ENCODE measurements around the gene DACT2.
"Not testable (repeated sequence)": the region's sequence is repeated elsewhere in the genome, so short reads cannot be mapped to it uniquely, and the experiment has no call there.

The DACT2 gene

DNA sequence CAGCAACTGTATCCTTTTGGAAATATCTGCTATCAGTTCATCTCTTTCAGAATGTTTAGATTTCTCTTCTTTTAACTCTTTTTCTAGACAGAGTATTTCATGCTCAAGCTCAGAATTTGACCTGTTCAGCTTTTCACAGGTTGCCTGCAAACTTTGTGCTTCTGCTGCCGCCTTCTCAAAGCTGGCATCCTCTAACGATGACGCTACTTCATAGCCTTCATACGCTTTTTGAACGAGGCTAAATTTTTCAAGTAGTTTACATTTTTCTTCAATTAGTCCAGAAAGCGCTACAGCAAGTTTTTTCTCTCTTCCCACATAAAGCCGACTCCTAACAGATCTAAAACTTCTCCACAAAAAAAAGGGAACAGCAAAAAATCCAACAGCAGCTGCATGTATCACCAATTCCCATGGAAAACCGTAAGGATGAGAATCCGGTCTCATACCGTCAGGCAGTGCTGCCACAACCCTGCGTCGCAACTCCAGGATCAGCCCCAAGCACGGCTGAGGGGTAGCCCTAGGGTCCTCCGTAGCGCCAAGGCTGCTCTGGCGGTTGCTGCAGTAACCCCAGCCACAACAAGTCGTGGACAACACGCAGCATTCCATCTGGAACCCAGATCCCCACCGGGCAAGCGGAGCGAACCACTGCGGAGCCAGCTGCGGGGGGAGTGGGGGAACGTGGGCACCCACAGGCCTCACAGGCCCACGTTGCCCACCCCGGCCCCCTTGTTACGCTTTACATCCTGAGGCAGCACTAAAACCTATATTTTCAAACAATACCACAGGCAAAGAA lies 30.6 kb downstream of the DACT2 start:
- peaks cover 26% of the 10 kb centered on the region for H3K27me3 ChIP-seq (ENCODE audit: insufficient read depth, low read length)
- H3K4me1 ChIP-seq (ENCODE audit: control insufficient read depth, insufficient read depth, low read length, unreplicated experiment) = no peaks in the 10 kb centered on the region
- H3K4me3 ChIP-seq (ENCODE audit: low read depth, low read length) = no peak overlapping the region
- H2AFZ ChIP-seq (ENCODE audit: low read length, unreplicated experiment) = no peak overlapping the region
- H3K36me3 ChIP-seq (ENCODE audit: insufficient read depth, low read length) = no peaks in the 10 kb centered on the region
- no peak overlapping the region for H3K27ac ChIP-seq (ENCODE audit: low read depth, low read length)
- no peaks in the 10 kb centered on the region for H3K79me2 ChIP-seq (ENCODE audit: control insufficient read depth, insufficient read depth, low read length, unreplicated experiment)

- not testable (repeated sequence) for H3K4me1 ChIP-seq (ENCODE audit: control insufficient read depth, insufficient read depth, low read length, unreplicated experiment); H2AFZ ChIP-seq (ENCODE audit: low read length, unreplicated experiment); H3K27ac ChIP-seq (ENCODE audit: low read depth, low read length); H3K36me3 ChIP-seq (ENCODE audit: insufficient read depth, low read length); H3K79me2 ChIP-seq (ENCODE audit: control insufficient read depth, insufficient read depth, low read length, unreplicated experiment); H3K4me3 ChIP-seq (ENCODE audit: low read depth, low read length)
- peaks cover 14% of the 10 kb centered on the region for H3K27me3 ChIP-seq (ENCODE audit: insufficient read depth, low read length)
Measured at GRCh38 chr6:168287460-168287859, 32.1 kb downstream of the DACT2 start.

- H3K4me3 ChIP-seq (ENCODE audit: low read depth, low read length); H3K4me1 ChIP-seq (ENCODE audit: control insufficient read depth, insufficient read depth, low read length, unreplicated experiment); H2AFZ ChIP-seq (ENCODE audit: low read length, unreplicated experiment); H3K79me2 ChIP-seq (ENCODE audit: control insufficient read depth, insufficient read depth, low read length, unreplicated experiment); H3K27ac ChIP-seq (ENCODE audit: low read depth, low read length); H3K27me3 ChIP-seq (ENCODE audit: insufficient read depth, low read length); H3K36me3 ChIP-seq (ENCODE audit: insufficient read depth, low read length): not testable (repeated sequence)
Measured at GRCh38 chr6:168286771-168287446, 32.7 kb downstream of the DACT2 start.

DNA sequence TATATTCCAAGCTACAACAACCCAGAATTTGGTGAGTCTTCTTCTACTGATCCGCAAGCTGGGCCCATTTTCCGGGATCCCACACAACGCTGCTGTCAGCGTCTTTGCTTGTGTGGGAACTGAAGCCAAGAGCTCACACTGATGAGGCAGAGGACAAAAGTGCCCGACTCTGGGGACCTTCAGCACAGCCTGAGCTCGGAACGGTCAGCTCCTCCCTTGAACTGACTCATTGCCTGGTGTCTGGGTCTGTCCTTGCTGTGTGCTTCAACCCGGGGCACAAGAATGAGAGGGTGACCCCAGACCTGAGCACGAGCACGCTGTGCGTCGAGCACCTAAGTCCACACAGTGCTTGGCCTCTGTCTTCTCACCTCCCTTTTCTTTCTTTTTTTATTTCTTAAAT lies 33.5 kb downstream of the DACT2 start:
- Histone ChIP-seq H3K27me3 (ENCODE audit: insufficient read depth, low read length) (peaks cover 5% of the 10 kb centered on the region; the same call in 1 of the 2 replicates), H3K4me3 (ENCODE audit: low read depth, low read length) (no peak overlapping the region), H3K79me2 (ENCODE audit: control insufficient read depth, insufficient read depth, low read length, unreplicated experiment) (no peaks in the 10 kb centered on the region), H2AFZ (ENCODE audit: low read length, unreplicated experiment) (no peak overlapping the region), H3K27ac (ENCODE audit: low read depth, low read length) (no peak overlapping the region), H3K4me1 (ENCODE audit: control insufficient read depth, insufficient read depth, low read length, unreplicated experiment) (no peaks in the 10 kb centered on the region), H3K36me3 (ENCODE audit: insufficient read depth, low read length) (no peaks in the 10 kb centered on the region)

- Histone ChIP-seq H3K27ac (ENCODE audit: low read depth, low read length) (no peak overlapping the region), H3K4me3 (ENCODE audit: low read depth, low read length) (no peak overlapping the region), H3K27me3 (ENCODE audit: insufficient read depth, low read length) (peaks cover 5% of the 10 kb centered on the region; the same call in 1 of the 2 replicates), H2AFZ (ENCODE audit: low read length, unreplicated experiment) (no peak overlapping the region), H3K79me2 (ENCODE audit: control insufficient read depth, insufficient read depth, low read length, unreplicated experiment) (no peaks in the 10 kb centered on the region), H3K36me3 (ENCODE audit: insufficient read depth, low read length) (no peaks in the 10 kb centered on the region), H3K4me1 (ENCODE audit: control insufficient read depth, insufficient read depth, low read length, unreplicated experiment) (no peaks in the 10 kb centered on the region)
Measured at GRCh38 chr6:168285456-168285855, 34.1 kb downstream of the DACT2 start.

DNA sequence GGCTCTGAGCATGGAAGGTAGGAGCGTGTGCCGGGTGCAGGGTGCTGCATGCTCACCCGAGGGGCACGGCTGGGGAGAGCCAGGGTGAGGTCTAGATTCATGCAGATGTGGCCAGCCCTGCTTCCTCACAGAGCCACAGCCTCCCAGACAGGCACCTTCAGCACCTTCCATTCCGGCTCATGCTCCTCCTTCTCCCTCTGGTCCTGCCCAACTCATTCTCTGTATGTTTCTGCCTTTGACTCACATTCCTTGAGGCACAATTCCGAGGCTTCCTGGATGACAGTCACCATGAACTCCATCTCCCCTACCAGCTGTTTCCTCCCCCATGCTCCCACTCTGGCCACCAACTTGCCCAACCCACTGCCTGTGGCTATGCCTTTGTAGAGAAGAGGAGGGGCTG lies 35.4 kb downstream of the DACT2 start:
- Histone ChIP-seq H3K4me3 (ENCODE audit: low read depth, low read length) (no peak overlapping the region), H3K27ac (ENCODE audit: low read depth, low read length) (no peak overlapping the region), H3K4me1 (ENCODE audit: control insufficient read depth, insufficient read depth, low read length, unreplicated experiment) (no peaks in the 10 kb centered on the region), H3K36me3 (ENCODE audit: insufficient read depth, low read length) (no peaks in the 10 kb centered on the region), H2AFZ (ENCODE audit: low read length, unreplicated experiment) (no peak overlapping the region), H3K27me3 (ENCODE audit: insufficient read depth, low read length) (no peaks in the 10 kb centered on the region), H3K79me2 (ENCODE audit: control insufficient read depth, insufficient read depth, low read length, unreplicated experiment) (no peaks in the 10 kb centered on the region)

DNA sequence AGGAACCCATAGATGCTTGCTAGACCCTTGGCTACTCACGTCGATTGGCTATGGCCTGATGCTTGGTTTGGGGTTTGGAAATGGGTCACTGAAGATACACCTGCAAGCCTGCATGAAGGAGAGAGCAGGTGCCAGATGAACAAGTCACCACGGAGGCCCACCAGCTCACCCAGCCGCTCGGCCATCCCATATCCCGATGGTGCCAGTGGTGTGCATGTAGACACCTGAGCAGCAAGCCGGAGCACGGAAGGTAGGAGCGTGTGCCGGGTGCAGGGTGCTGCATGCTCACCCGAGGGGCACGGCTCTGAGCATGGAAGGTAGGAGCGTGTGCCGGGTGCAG lies 35.9 kb downstream of the DACT2 start:
- Histone ChIP-seq H2AFZ (ENCODE audit: low read length, unreplicated experiment) (no peak overlapping the region), H3K27me3 (ENCODE audit: insufficient read depth, low read length) (no peaks in the 10 kb centered on the region), H3K27ac (ENCODE audit: low read depth, low read length) (no peak overlapping the region), H3K4me1 (ENCODE audit: control insufficient read depth, insufficient read depth, low read length, unreplicated experiment) (no peaks in the 10 kb centered on the region), H3K4me3 (ENCODE audit: low read depth, low read length) (no peak overlapping the region), H3K36me3 (ENCODE audit: insufficient read depth, low read length) (no peaks in the 10 kb centered on the region), H3K79me2 (ENCODE audit: control insufficient read depth, insufficient read depth, low read length, unreplicated experiment) (no peaks in the 10 kb centered on the region)

DNA sequence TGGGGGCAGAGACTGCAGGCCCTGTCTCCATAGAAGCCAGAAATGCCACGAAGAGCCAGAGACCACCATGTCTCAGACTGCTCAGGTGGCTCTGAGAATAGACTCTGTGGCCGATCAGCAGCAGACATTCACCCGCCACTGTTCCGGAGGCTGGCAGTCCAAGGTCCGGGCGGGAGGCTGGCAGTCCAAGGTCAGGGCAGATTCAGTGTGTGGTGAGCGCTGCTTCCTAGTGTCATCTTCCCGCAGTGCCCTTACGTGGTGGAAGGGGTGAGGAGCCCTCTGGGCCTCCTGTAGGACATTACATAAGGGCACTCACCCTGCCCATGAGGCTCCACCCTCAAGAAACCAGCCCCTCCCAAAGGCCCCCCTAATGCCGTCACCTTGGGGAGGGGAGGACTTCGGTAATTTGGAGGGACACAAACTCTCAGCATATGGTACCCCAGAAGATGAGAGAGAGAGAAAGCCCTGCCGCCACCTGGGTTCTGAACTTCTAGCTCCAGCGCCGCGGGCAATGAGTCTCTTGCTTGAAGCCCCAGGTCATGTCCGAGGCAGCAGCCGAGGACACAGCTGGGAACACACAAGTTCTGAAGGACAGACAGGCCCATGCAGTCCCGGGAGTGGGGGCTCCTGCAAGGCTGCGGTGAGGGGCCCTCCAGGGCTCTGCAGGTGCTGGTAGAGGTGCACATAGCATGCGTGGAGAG lies 36.4 kb downstream of the DACT2 start:
- Histone ChIP-seq H2AFZ (ENCODE audit: low read length, unreplicated experiment) (no peak overlapping the region), H3K36me3 (ENCODE audit: insufficient read depth, low read length) (no peaks in the 10 kb centered on the region), H3K4me3 (ENCODE audit: low read depth, low read length) (no peak overlapping the region), H3K79me2 (ENCODE audit: control insufficient read depth, insufficient read depth, low read length, unreplicated experiment) (no peaks in the 10 kb centered on the region), H3K27ac (ENCODE audit: low read depth, low read length) (no peak overlapping the region), H3K4me1 (ENCODE audit: control insufficient read depth, insufficient read depth, low read length, unreplicated experiment) (no peaks in the 10 kb centered on the region), H3K27me3 (ENCODE audit: insufficient read depth, low read length) (no peaks in the 10 kb centered on the region)

- Histone ChIP-seq H3K4me1 (ENCODE audit: control insufficient read depth, insufficient read depth, low read length, unreplicated experiment) (no peaks in the 10 kb centered on the region), H3K36me3 (ENCODE audit: insufficient read depth, low read length) (no peaks in the 10 kb centered on the region), H3K4me3 (ENCODE audit: low read depth, low read length) (no peak overlapping the region), H2AFZ (ENCODE audit: low read length, unreplicated experiment) (no peak overlapping the region), H3K27me3 (ENCODE audit: insufficient read depth, low read length) (no peaks in the 10 kb centered on the region), H3K79me2 (ENCODE audit: control insufficient read depth, insufficient read depth, low read length, unreplicated experiment) (no peaks in the 10 kb centered on the region), H3K27ac (ENCODE audit: low read depth, low read length) (no peak overlapping the region)
Measured at GRCh38 chr6:168281826-168282225, 37.8 kb downstream of the DACT2 start.

- H3K27ac ChIP-seq (ENCODE audit: low read depth, low read length); H3K4me1 ChIP-seq (ENCODE audit: control insufficient read depth, insufficient read depth, low read length, unreplicated experiment); H3K4me3 ChIP-seq (ENCODE audit: low read depth, low read length); H3K36me3 ChIP-seq (ENCODE audit: insufficient read depth, low read length); H3K79me2 ChIP-seq (ENCODE audit: control insufficient read depth, insufficient read depth, low read length, unreplicated experiment); H2AFZ ChIP-seq (ENCODE audit: low read length, unreplicated experiment); H3K27me3 ChIP-seq (ENCODE audit: insufficient read depth, low read length): not testable (repeated sequence)
Measured at GRCh38 chr6:168281314-168281713, 38.3 kb downstream of the DACT2 start.

- H3K27ac ChIP-seq (ENCODE audit: low read depth, low read length) = no peak overlapping the region
Measured at GRCh38 chr6:168280899-168281245, 38.7 kb downstream of the DACT2 start.

More at GRCh38 chr6:168280899-168281245, 38.7 kb downstream of the DACT2 start:
- Histone ChIP-seq H2AFZ (ENCODE audit: low read length, unreplicated experiment) (no peak overlapping the region), H3K27me3 (ENCODE audit: insufficient read depth, low read length) (no peaks in the 10 kb centered on the region; the same call in 1 of the 2 replicates), H3K4me3 (ENCODE audit: low read depth, low read length) (no peak overlapping the region), H3K4me1 (ENCODE audit: control insufficient read depth, insufficient read depth, low read length, unreplicated experiment) (no peaks in the 10 kb centered on the region), H3K36me3 (ENCODE audit: insufficient read depth, low read length) (no peaks in the 10 kb centered on the region), H3K79me2 (ENCODE audit: control insufficient read depth, insufficient read depth, low read length, unreplicated experiment) (no peaks in the 10 kb centered on the region)

All from ACC112 (cell line).